Calu3 (cell line): ENCODE measurements around the gene NQO2. TPM values are rescaled to one million over a fixed set of nuclear protein-coding genes. Genes with fewer than 3 reads are reported as not detected.
"Not testable (repeated sequence)": the region's sequence is repeated elsewhere in the genome, so short reads cannot be mapped to it uniquely, and the experiment has no call there.

Source experiments
- BruUV-seq: library from RNA; stranded (reverse); fragments of 400-500 nt; replicated peaks from 2 replicates; lab custom pipeline; 2021; lab: Mats Ljungman, UMichigan
- CTCF ChIA-PET: fragments of 300-600 bp; sonication (Branson Sonifier 250); formaldehyde crosslinking; loops from one replicate; lab custom pipeline; 2022; ENCODE audit warnings: antibody characterized with exemption; lab: Charles Lee
- DNase-seq: peaks from one replicate; pipeline ENCODE4 v3.0.0; 2022
- H3K27ac Mint-ChIP-seq: one replicate; pipeline ENCODE4 v1.8.0; 2022; ENCODE audit warnings: mixed read lengths; ENCODE audit not compliant: unreplicated experiment
- H3K27me3 Mint-ChIP-seq: one replicate; pipeline ENCODE4 v1.8.0; 2022; ENCODE audit warnings: mixed read lengths; ENCODE audit not compliant: unreplicated experiment
- H3K36me3 Mint-ChIP-seq: one replicate; pipeline ENCODE4 v1.8.0; 2022; ENCODE audit warnings: mild to moderate bottlenecking, moderate library complexity, mixed read lengths; ENCODE audit not compliant: insufficient read depth, unreplicated experiment
- H3K4me1 Mint-ChIP-seq: one replicate; pipeline ENCODE4 v1.8.0; 2022; ENCODE audit warnings: mild to moderate bottlenecking, low read depth, mixed read lengths; ENCODE audit not compliant: unreplicated experiment
- H3K4me3 Mint-ChIP-seq: one replicate; pipeline ENCODE4 v1.8.0; 2022; ENCODE audit warnings: mild to moderate bottlenecking, low read depth, moderate library complexity, mixed read lengths; ENCODE audit not compliant: unreplicated experiment
- H3K9me3 Mint-ChIP-seq: one replicate; pipeline ENCODE4 v1.8.0; 2022; ENCODE audit warnings: low read depth, mixed read lengths; ENCODE audit not compliant: unreplicated experiment
- intact Hi-C: fragments of 100-400 bp; cut with micrococcal nuclease; formaldehyde crosslinking; loops from one replicate; pipeline ENCODE4 v1.10.0; 2022; ENCODE audit not compliant: unreplicated experiment
- total RNA-seq: library from RNA; stranded (reverse); gene quantifications from 2 replicates; pipeline ENCODE4 v1.2.3, GENCODE V29; 2022
- TF ChIP-seq, protein P1 (sequence below): fragments of 200-600 bp; IDR thresholded peaks from one replicate; pipeline ENCODE4 v1.8.0; 2022; ENCODE audit warnings: antibody characterized with exemption; ENCODE audit not compliant: unreplicated experiment

The NQO2 gene
- total RNA-seq, 1 experiment from 2014 or later = 12.0 TPM

DNA sequence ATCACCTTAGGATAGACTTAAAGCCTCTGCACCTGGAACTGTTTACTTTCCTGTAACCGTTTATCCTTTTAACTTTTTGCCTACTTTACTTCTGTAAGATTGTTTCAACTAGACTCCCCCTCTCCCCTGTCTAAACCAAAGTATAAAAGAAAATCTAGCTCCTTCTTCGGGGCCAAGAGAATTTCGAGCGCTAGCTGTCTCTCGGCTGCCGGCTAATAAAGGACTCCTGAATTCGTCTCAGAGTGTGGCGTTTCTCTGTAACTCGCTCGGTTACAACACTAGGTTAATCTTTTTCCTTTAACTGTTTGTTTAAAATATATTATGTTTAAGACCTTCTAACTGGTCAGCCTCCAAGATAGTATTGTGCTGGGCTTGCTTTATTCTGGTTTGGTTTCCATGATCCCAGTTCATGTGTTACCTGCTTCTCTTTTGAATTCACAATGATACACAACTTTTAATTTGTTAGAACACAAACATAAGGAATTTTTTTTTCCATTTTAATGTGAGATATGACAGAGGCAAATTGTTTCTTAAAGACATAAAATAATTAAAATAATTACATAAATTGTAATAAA, 8.7 kb upstream of the NQO2 start:
- Mint-ChIP-seq H3K36me3 (peaks cover 47% of the 10 kb centered on the region), H3K4me3 (peak overlapping the region; percentile 71), H3K27ac (peak overlapping the region; percentile 94), H3K4me1 (peaks cover 33% of the 10 kb centered on the region), H3K9me3 (no peaks in the 10 kb centered on the region), H3K27me3 (no peaks in the 10 kb centered on the region)
- no peak for DNase-seq
- no TSS peak for BruUV-seq
- CTCF ChIA-PET = interaction anchor here (0.6 to 3.6 kb wide), 6 partner anchors 9 to 149 kb away, joined by 3 to 81 read pairs (median 4); partner anchors contain the start of gene SERPINB1
- TF ChIP-seq, protein P1, sequence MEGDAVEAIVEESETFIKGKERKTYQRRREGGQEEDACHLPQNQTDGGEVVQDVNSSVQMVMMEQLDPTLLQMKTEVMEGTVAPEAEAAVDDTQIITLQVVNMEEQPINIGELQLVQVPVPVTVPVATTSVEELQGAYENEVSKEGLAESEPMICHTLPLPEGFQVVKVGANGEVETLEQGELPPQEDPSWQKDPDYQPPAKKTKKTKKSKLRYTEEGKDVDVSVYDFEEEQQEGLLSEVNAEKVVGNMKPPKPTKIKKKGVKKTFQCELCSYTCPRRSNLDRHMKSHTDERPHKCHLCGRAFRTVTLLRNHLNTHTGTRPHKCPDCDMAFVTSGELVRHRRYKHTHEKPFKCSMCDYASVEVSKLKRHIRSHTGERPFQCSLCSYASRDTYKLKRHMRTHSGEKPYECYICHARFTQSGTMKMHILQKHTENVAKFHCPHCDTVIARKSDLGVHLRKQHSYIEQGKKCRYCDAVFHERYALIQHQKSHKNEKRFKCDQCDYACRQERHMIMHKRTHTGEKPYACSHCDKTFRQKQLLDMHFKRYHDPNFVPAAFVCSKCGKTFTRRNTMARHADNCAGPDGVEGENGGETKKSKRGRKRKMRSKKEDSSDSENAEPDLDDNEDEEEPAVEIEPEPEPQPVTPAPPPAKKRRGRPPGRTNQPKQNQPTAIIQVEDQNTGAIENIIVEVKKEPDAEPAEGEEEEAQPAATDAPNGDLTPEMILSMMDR = no peak
- intact Hi-C loops = no loop called here

DNA sequence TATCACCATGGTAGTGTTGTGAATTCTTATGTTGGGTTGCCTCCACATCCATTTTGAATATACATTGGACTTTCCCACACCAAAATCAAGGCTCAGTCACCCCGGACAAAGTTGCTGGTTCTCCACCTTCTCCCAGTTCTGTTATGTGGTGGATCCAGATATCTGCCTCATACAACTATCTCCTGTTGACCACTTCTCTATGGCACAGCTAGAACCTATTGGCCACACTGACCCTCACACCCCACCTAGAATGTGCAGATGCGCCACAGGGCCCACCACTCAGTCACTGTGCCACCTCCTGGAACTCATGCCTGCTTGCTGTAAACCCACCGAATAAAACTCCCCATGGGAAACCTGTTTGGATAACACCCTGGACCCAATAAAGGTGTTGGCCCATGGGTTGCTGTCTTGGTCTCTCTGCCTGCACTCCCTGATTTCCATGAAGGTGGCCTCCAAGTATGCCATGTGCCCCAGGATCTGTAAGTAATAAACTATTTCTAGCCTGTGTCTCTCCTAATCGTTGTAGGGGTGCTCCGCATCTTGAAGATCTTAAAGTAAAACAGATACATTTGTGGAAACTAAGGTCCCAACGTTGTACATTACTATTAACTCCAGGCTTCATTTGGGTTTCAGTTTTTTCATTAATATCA, 7.2 kb upstream of the NQO2 start:
- Mint-ChIP-seq H3K9me3 (no peaks in the 10 kb centered on the region), H3K4me3 (no peak overlapping the region), H3K4me1 (peaks cover 18% of the 10 kb centered on the region), H3K27me3 (no peaks in the 10 kb centered on the region), H3K36me3 (peaks cover 34% of the 10 kb centered on the region), H3K27ac (no peak overlapping the region)
- CTCF ChIA-PET = no interaction called here
- intact Hi-C loops = no loop called here
- BruUV-seq = no TSS peak
- no peak for DNase-seq
- TF ChIP-seq, protein P1 = no peak

DNA sequence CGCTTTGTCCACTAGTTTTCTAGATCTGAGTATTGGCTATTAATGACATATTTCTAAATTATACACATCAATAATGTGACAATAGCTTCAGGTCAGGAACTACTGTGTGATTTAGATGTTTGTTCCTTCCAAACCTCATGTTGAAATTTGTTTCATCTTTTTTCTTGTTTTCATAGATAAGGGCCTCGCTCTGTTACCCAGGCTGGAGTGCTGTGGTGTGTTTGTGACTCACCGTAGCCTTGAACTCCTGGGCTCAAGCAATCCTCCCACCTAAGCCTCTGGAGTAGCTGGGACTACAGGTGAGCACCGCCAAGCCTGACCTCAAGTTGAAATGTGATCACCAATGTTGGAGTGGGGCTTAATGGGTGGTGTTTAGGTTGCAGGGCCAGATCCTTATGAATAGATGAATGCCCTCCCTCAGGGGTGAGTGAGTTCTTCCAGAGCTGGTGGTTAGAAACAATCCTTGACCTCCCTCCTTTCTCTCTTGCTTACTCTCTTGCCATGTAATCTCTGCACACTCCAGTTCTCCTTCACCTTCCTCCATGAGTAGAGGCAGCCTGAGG, 5.9 kb upstream of the NQO2 start:
- Mint-ChIP-seq H3K27me3 (no peaks in the 10 kb centered on the region), H3K4me3 (no peak overlapping the region), H3K4me1 (peaks cover 7% of the 10 kb centered on the region), H3K27ac (no peak overlapping the region), H3K9me3 (no peaks in the 10 kb centered on the region), H3K36me3 (peaks cover 20% of the 10 kb centered on the region)
- intact Hi-C loops = no loop called here
- CTCF ChIA-PET = no interaction called here
- TF ChIP-seq, protein P1 = no peak
- BruUV-seq = no TSS peak
- DNase-seq = no peak

DNA sequence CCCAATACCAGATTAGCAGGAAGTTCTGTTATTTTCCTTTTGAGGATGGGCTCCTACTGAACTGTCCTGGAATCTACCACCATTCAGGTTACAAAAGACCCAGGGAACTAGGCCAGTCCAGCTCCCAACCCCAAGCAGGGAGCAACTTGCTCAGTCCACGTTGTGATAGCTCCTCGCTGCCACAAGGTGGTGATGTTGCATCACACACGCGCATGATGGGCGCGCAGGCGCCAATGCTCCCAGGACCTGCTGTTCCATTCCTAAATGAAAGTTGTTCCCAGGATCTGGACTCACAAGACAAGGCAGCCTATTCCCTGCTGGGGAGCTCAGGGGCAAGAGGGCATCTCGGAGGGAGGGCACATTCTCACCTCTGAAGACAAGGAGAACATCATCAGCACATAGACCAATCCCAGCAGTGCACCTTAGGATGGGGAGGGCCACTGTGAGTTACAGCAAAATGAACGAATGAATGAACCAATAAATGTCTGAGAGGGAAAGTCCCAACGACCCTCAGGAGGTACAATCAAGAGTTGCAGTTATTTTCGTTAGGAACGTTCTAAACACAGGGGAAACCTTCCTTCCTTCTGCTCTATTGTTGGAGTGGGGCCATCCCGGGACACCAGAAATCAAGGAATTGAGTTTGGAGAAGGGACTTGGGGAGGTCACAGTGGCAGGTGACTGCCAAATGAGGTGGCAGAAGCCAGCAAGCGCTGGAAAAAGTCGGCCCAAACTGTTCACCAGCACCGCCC, 1.3 kb upstream of the NQO2 start:
- H3K27me3 Mint-ChIP-seq, H3K4me1 Mint-ChIP-seq, H3K9me3 Mint-ChIP-seq, BruUV-seq, H3K4me3 Mint-ChIP-seq, H3K27ac Mint-ChIP-seq, DNase-seq: not testable (repeated sequence)
- CTCF ChIA-PET = interaction anchor here (0.6 to 0.8 kb wide), 3 partner anchors 21 to 253 kb away, joined by 3 to 4 read pairs (median 3); no protein-coding TSS in a partner anchor
- peaks cover 13% of the 10 kb centered on the region for H3K36me3 Mint-ChIP-seq
- intact Hi-C loops = loop anchor here (2.0 kb wide), 1 partner anchor 56 kb away; no protein-coding TSS in a partner anchor
- TF ChIP-seq, protein P1 = peak; percentile 27
